ENCODE results near the gene C16orf90.
"Not testable (repeated sequence)": the region's sequence is repeated elsewhere in the genome, so short reads cannot be mapped to it uniquely, and the experiment has no call there.

The C16orf90 gene

GRCh38 chr16:3482659-3483241, 12.5 kb downstream of the C16orf90 start:
- DNase-seq = no peak

GRCh38 chr16:3481696-3482658, 13.3 kb downstream of the C16orf90 start:
- DNase-seq = no peak

GRCh38 chr16:3480901-3481695, 14.2 kb downstream of the C16orf90 start:
- no peak for DNase-seq

- DNase-seq = no peak
Measured at GRCh38 chr16:3479654-3480216, 15.6 kb downstream of the C16orf90 start.

GRCh38 chr16:3478242-3478925, 16.9 kb downstream of the C16orf90 start:
- no peak for DNase-seq

GRCh38 chr16:3476409-3476808, 18.9 kb downstream of the C16orf90 start:
- no peak for DNase-seq

GRCh38 chr16:3475604-3476375, 19.5 kb downstream of the C16orf90 start:
- DNase-seq = no peak

GRCh38 chr16:3474870-3475269, 20.4 kb downstream of the C16orf90 start:
- DNase-seq = not testable (repeated sequence)

- DNase-seq = no peak
Measured at GRCh38 chr16:3474136-3474779, 21.0 kb downstream of the C16orf90 start.

- DNase-seq = not testable (repeated sequence)
Measured at GRCh38 chr16:3473596-3473943, 21.7 kb downstream of the C16orf90 start.

- DNase-seq = no peak
Measured at GRCh38 chr16:3472878-3473595, 22.3 kb downstream of the C16orf90 start.

- DNase-seq = no peak
Measured at GRCh38 chr16:3471518-3472176, 23.6 kb downstream of the C16orf90 start.

- DNase-seq = no peak
Measured at GRCh38 chr16:3470723-3471122, 24.6 kb downstream of the C16orf90 start.

- DNase-seq = no peak
Measured at GRCh38 chr16:3469736-3470135, 25.6 kb downstream of the C16orf90 start.

GRCh38 chr16:3468501-3468900, 26.8 kb downstream of the C16orf90 start:
- DNase-seq = no peak

- no peak for DNase-seq
Measured at GRCh38 chr16:3467921-3468320, 27.4 kb downstream of the C16orf90 start.

GRCh38 chr16:3467182-3467581, 28.1 kb downstream of the C16orf90 start:
- DNase-seq = no peak

- no peak for DNase-seq
Measured at GRCh38 chr16:3465911-3466584, 29.2 kb downstream of the C16orf90 start.

- no peak for DNase-seq
Measured at GRCh38 chr16:3465301-3465700, 30.0 kb downstream of the C16orf90 start.

Data from stimulated activated naive CD4-positive, alpha-beta T cell treated with Interleukin-2 at 50 U/mL for 16 hours (primary cell).